Activated CD4-positive, alpha-beta T cell treated with anti-CD3 and anti-CD28 coated beads, Interleukin-2, Interleukin-4, amounts not matched to agents 100 ng/mL and 50 ng/mL, durations not matched to agents 16 hours and 8 hours (primary cell): Measurements from ENCODE around the gene PDE8A.

ENCODE experiments used
- DNase-seq: peaks from one replicate; pipeline ENCODE4 v3.0.0-alpha.2; 2020; ENCODE audit warnings: low spot score

PDE8A gene

GRCh38 chr15:85091990-85092389, 110.3 kb downstream of the PDE8A start:
- no peak for DNase-seq

- DNase-seq: no peak
Observed at GRCh38 chr15:85094685-85095084, 113.0 kb downstream of the PDE8A start.

GRCh38 chr15:85095566-85095965, 113.9 kb downstream of the PDE8A start:
- DNase-seq: no peak

- DNase-seq: no peak
Observed at GRCh38 chr15:85097250-85097649, 115.6 kb downstream of the PDE8A start.

GRCh38 chr15:85097725-85098124, 116.1 kb downstream of the PDE8A start:
- no peak for DNase-seq

GRCh38 chr15:85099195-85099803, 117.6 kb downstream of the PDE8A start:
- DNase-seq: no peak

- no peak for DNase-seq
Observed at GRCh38 chr15:85100186-85100937, 118.7 kb downstream of the PDE8A start.

- DNase-seq: no peak
Observed at GRCh38 chr15:85104584-85104983, 122.9 kb downstream of the PDE8A start.

GRCh38 chr15:85108136-85108535, 126.5 kb downstream of the PDE8A start:
- DNase-seq: no peak

- DNase-seq: no peak
Observed at GRCh38 chr15:85109333-85109732, 127.7 kb downstream of the PDE8A start.

- DNase-seq: no peak
Observed at GRCh38 chr15:85112997-85113396, 131.3 kb downstream of the PDE8A start.

- DNase-seq: no peak
Observed at GRCh38 chr15:85114886-85115285, 133.2 kb downstream of the PDE8A start.

- no peak for DNase-seq
Observed at GRCh38 chr15:85116066-85116465, 134.4 kb downstream of the PDE8A start.

GRCh38 chr15:85116494-85116893, 134.8 kb downstream of the PDE8A start:
- DNase-seq: no peak

GRCh38 chr15:85116925-85117646, 135.4 kb downstream of the PDE8A start:
- DNase-seq: no peak

- DNase-seq: no peak
Observed at GRCh38 chr15:85118173-85118572, 136.5 kb downstream of the PDE8A start.

GRCh38 chr15:85118581-85118980, 136.9 kb downstream of the PDE8A start:
- DNase-seq: no peak

GRCh38 chr15:85120351-85121113, 138.9 kb downstream of the PDE8A start:
- DNase-seq: no peak

GRCh38 chr15:85124173-85124572, 142.5 kb downstream of the PDE8A start:
- DNase-seq: no peak

- DNase-seq: no peak
Observed at GRCh38 chr15:85125056-85125661, 143.5 kb downstream of the PDE8A start.

GRCh38 chr15:85128621-85129020, 147.0 kb downstream of the PDE8A start:
- DNase-seq: no peak

GRCh38 chr15:85129881-85130280, 148.2 kb downstream of the PDE8A start:
- no peak for DNase-seq
